8988T (cell line): ENCODE measurements around the gene MCU.
"Not testable (repeated sequence)": the region's sequence is repeated elsewhere in the genome, so short reads cannot be mapped to it uniquely, and the experiment has no call there.

ENCODE experiments used
- DNase-seq: peaks from one replicate; pipeline ENCODE4 v3.0.0; 2011

The MCU gene

GRCh38 chr10:72691863-72692743 is at the start of gene MCU:
Gene MCU, plus strand, starts transcription at chr10:72692143. Its CDS starts 9 bp downstream, at chr10:72692152.
- DNase-seq = peak; percentile 55

DNA sequence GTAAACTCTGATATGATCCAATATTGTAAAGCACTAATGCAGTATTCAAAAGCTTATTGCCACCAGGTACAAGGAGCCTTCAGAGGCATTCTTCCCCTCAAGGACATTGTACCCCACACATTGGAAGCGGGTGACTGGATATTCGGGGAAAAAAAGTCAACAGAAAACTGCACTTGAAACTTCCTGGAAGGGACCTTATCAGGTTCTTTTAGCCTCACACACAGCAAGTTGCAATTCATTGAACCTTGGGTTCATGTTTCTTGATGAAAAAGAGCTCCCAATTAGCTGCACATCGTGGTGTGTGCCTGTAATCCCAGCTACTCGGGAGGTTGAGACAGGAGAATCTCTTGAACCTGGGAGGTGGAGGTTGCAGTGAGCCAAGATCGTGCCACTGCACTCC is 49.6 kb upstream of the MCU start:
- DNase-seq = no peak

DNA sequence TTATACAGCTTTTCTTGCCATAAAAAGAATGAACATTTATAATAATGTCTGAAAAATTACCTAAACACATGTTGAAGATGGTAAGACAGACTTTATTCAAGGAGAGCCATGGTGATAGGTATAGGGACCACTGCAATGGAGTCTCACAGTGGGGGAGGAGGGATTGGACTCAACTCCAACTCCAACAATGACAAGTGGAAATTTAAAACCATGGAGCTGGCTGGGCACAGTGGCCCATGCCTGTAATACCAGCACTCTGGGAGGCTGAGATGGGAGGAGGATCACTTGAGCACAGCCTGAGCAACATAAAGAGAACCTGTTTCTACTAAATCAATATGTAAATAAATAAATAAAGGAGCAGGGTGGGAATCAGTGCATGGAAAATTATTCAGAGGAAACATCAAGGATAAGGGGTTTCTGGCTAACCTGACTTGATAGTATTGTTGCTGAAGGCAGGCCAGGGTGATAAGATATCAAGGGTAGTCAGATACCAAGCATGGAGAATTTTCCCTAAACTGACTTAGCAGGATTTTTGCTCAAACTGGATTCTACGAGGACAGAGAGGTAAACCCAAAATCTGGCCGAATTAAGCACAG is 46.6 kb upstream of the MCU start:
- no peak for DNase-seq

- DNase-seq = not testable (repeated sequence)
These were observed 45.0 kb upstream of the MCU start for GRCh38 chr10:72646971-72647370.

DNA sequence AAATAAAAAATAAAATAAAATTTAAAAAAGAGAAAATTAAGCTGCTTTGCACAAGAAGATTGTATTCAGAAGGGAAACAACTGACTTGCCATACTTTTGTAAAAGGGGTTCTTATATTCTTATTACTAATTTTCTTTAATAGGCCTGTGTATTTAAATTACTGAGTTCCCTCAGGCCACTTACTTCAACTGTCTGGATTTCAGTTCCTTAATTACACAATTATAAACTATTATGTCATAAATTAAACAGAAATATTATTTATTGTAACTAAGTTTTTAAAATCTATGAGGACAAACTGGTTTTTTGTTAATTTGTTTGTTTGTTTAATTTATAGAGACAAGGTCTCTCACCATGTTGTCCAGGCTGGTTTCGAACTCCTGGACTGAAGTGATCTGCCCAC is 43.6 kb upstream of the MCU start:
- no peak for DNase-seq

GRCh38 chr10:72649291-72649690 is 42.7 kb upstream of the MCU start:
- no peak for DNase-seq

- no peak for DNase-seq
These were observed 38.4 kb upstream of the MCU start for GRCh38 chr10:72653383-72654096.

DNA sequence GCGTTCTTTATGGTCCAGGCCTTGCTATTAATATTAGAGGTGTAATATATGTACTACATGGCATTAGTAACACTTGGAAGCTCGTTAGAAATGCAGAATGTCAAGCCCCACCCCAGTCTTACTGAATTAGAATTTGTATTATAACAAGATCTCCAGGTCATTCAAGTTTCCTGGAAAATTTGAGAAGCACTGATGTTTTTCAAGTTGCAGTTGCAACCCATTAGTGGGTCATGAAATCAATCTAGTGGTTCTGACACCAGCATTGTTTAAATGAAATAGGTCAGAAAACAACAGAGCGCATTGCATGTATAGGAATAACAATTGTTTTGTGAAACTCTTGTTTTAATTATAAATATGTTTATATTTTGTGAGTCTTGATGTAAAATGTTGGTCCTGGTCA is 37.2 kb upstream of the MCU start:
- no peak for DNase-seq

DNA sequence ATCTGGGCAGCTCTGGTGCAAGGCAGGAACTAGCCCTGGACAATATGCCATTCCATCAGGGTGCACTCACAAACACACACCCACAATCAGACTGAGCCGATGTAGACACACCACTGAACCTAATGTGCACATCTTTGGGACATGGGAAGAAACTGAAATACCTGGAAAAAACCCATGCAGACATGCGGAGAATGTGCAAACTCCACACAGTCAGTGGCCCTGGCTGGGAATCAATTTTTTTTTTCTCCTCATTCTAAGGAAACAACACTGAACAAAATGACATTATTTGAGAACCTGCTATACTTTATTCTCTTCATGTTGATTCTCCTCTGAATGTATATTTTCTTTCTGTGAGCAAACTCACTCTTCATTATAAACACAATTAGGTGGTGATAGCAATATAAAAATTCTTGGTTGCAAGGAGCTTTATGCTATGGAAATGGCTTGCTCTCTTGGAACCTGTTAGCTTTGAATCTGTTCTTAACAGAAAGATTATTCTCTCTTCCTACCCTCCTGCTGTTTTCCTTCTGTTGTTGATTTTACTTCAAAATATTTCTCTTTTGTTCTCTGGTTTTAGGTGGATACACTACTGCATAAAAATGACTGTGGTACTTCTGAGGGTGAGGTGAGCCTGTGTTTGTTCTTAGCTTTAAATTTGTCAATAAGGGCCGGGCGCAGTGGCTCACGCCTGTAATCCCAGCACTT is 33.1 kb upstream of the MCU start:
- no peak for DNase-seq

DNA sequence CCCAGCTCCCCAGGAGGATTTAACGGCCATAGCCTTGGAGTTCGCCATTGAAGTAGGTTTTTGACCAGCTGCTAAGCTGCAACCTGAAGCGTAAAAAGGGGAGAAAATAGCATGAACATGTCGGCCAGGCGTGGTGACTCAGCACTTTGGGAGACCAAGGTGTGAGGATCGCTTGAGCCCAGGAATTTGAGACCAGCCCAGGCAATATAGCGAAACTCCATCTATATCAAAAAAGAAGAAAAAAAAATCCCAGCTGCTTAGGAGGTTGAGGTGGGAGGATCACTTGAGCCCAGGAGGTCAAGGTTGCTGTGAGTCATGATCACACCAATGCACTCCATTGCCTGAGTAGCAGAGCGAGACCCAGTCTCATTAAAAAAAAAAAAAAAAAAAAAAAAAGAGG is 32.2 kb upstream of the MCU start:
- DNase-seq = no peak

DNA sequence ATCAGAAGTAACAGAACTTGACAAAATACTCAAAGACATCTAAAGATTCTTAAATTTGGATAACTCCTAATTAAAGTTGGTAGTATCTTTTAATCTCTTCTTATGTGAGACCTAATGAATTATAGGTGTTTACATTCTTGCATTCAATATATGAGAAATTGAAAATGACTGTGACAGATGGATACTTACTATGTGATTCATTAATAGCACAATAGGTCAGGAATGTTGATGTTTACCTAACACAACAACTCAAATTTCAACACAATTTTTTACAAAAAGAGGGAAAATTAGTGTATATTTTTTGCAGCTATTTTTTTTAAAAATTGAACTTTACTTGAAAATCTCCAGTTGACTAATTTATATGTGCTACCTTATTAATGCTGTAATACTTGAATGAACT is 31.7 kb upstream of the MCU start:
- DNase-seq = no peak

DNA sequence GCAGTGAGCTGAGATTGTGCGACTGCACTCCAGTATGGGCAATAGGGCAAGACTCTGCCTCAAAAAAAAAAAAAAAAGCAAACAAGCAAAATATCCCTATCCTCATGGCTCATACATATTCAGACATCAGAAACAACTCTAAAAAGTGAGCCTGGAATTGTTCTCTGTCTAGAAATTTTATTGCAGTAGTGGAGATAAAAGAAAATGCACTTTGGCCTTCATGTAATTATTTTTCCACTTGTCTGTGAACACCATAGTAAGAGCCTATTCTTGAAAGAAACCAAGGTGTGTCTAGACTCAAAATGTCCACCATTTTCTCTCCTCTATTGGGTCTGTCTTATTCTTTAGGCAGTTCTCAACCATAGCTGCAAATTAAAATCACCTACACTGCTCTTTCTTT is 30.5 kb upstream of the MCU start:
- no peak for DNase-seq

DNA sequence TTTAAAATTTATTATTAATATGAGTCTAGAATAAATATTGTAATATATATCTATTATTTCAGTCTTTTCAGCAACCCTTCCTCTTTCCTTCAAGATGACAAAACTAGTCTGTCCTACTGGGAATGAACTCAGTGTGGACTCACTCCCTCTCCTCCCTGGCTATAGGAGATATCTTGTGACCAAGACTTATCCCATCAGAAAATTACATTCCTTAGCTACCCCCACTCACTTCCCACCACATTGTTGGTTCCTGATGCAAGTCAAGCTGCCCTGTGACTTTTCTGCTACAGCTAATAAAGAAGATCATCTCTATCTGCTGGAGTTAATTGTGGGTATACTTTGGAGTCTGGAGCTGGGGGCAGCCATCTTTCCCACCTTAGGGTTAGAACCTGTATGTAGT is 28.0 kb upstream of the MCU start:
- no peak for DNase-seq

DNA sequence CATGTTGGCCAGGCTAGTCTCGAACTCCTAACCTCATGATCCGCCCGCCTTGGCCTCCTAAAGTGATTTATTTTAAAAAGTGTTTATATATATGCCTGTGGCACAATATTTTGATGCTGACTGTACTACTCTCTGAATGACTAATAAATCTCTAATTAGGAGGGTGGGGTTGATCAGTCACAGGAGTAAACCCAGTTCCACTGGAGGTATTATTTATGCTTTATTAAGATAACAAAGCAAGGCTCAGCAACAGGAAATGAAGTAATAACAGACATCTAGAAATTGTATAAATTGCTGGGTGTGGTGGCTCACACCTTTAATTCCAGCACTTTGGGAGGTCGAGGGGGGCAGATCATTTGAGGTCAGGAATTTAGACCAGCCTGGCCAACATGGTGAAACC is 26.0 kb upstream of the MCU start:
- no peak for DNase-seq

DNA sequence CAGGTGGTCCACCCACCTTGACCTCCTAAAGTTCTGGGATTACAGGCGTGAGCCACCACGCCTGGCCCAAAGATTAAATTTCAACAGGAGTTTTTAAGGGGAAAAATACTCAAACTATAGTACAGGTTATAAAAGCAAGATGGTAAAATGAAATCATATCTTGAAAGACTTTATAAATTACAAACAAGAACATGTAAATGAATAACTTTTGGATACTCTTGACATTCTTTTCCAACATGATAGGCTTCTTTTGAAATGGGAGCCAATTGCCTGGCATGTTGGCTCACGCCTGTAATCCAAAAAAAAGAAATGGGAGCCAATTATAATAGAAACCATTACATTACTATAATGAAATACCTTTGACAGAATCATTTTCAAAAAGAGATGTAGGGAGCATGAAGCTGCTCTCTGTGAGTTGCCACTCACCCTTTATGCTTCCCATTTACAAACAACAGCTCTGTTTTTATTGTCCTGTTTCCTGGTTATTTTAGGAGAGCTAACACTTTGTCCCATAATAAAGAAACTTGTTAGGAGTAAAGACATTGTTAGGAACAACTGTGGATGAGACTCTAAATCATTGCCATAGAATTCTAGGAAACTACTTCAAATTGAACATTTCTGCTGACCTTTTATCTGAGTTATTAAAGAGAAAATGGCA is 24.6 kb upstream of the MCU start:
- no peak for DNase-seq

GRCh38 chr10:72673280-72673679 is 18.7 kb upstream of the MCU start:
- DNase-seq = no peak

DNA sequence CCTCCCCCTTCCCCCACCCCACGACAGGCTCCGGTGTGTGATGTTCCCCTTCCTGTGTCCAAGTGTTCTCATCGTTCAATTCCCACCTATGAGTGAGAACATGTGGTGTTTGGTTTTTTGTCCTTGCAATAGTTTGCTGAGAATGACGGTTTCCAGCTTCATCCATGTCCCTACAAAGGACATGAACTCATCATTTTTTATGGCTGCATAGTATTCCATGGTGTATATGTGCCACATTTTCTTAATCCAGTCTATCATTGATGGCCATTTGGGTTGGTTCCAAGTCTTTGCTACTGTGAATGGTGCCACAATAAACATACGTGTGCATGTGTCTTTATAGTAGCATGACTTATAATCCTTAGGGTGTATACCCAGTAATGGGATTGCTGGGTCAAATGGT is 17.8 kb upstream of the MCU start:
- not testable (repeated sequence) for DNase-seq

- no peak for DNase-seq
These were observed 12.1 kb upstream of the MCU start for GRCh38 chr10:72679838-72680241.

DNA sequence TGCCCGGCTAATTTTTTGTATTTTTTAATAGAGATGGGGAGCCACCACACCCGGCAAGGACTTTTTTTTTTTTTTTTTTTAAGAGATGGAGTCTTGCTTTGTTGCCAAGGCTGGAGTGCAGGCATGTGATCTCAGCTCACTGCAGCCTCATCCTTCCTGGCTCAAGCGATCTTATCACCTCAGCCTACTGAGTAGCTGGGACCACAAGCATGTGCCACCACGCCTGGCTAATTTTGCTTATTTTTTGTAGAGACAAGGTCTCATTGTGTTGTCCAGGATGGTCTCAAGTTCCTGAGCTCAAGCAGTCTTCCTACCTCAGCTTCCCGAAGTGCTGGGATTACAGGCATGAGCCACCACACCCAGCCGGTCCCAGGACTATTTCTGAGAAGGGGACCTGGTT is 9.3 kb upstream of the MCU start:
- DNase-seq = no peak

- no peak for DNase-seq
These were observed 6.5 kb upstream of the MCU start for GRCh38 chr10:72685264-72685921.

DNA sequence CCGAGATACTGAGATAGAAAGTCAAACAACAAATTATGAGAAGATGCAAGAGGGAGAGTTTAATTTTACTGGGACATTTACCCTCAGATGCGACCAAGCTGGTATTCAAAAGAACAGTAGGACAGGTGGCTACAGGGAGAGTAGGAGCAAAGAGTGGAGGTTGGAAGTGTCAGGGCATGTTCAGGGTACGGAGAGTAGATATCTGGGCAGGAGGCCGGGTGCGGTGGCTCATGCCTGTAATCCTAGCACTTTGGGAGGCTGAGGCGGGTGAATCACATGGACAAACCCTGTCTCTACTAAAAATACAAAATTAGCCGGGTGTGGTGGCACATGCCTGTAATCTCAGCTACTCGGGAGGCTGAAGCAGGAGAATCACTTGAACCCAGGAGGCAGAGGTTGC is 5.5 kb upstream of the MCU start:
- DNase-seq = not testable (repeated sequence)

- no peak for DNase-seq
These were observed 4.9 kb upstream of the MCU start for GRCh38 chr10:72687035-72687434.
